K562 (cell line): ENCODE data around the gene CHKB. TPM values are rescaled to one million over a fixed set of nuclear protein-coding genes. Genes with fewer than 3 reads are reported as not detected.

ENCODE experiments used
- ATAC-seq: fragments of 200-7000 bp; cut with Tn5 transposase; 3 replicates; pipeline ENCODE4 v1.9.1; 2020; ENCODE audit warnings: moderate library complexity
- BruUV-seq: library from RNA; stranded (reverse); fragments of 400-500 nt; replicated peaks from 2 replicates; lab custom pipeline; 2021; lab: Mats Ljungman, UMichigan
- CTCF ChIA-PET: fragments of 300-600 bp; formaldehyde crosslinking; extraction: SDS; loops from one replicate; lab custom pipeline; 2021; ENCODE audit warnings: low intra/inter-chr PET ratio; lab: Yijun Ruan, JAX
- POLR2A ChIA-PET: fragments of 300-600, 350-650 bp; sonication (Branson Sonifier 250); formaldehyde crosslinking; extraction: SDS; loops from one replicate; lab custom pipeline; 2021; ENCODE audit warnings: antibody characterized with exemption, inconsistent platforms; lab: Yijun Ruan, JAX
- DNase-seq, 4 experiments: peaks; one replicate each; pipeline versions ENCODE4 v3.0.0 to v3.0.0-alpha.2; 2011 to 2018; ENCODE audit warnings: low spot score in 3 of 4, mixed read lengths in 3 of 4; ENCODE audit errors: extremely low read depth in 1 of 4
- FAIRE-seq: peaks from 2 replicates; lab custom pipeline; 2011; peaks lifted over from hg19 to GRCh38; lab: Jason Lieb, UNC
- H2AFZ ChIP-seq: 2 replicates; pipeline ENCODE4 v1.6.0; 2011; ENCODE audit warnings: low read depth, low read length, control low read depth, inconsistent platforms
- H3K27ac ChIP-seq: fragments of 200-600 bp; 3 replicates; pipeline ENCODE4 v1.8.0; 2011; ENCODE audit warnings: low read depth, mild to moderate bottlenecking, control low read depth, inconsistent platforms, low read length, moderate library complexity, mixed read lengths; ENCODE audit errors: extremely low read depth
- H3K27me3 ChIP-seq, 2 experiments: fragments of 300-600 bp in 1 of 2; 2 replicates in 1 of 2; 3 replicates in 1 of 2; pipeline versions ENCODE4 v1.6.0 to v1.8.0; 2011; ENCODE audit warnings: inconsistent platforms in 2 of 2, low read length in 2 of 2, mild to moderate bottlenecking in 1 of 2, mixed read lengths in 1 of 2, moderate library complexity in 1 of 2; ENCODE audit not compliant: control insufficient read depth in 2 of 2, insufficient read depth in 2 of 2
- H3K36me3 ChIP-seq: fragments of 300-600 bp; 3 replicates; pipeline ENCODE4 v1.8.0; 2011; ENCODE audit warnings: mild to moderate bottlenecking, low read length, inconsistent platforms; ENCODE audit not compliant: control insufficient read depth, insufficient read depth
- H3K4me1 ChIP-seq, 2 experiments: fragments of 200-600 bp in 1 of 2; replicated peaks in 1 of 2; 2 replicates in 1 of 2; 3 replicates in 1 of 2; pipeline versions ENCODE4 v1.5.1 to v1.8.0; 2011; ENCODE audit warnings: inconsistent platforms in 2 of 2, low read length in 2 of 2, mild to moderate bottlenecking in 1 of 2, mixed read lengths in 1 of 2, moderate library complexity in 1 of 2; ENCODE audit not compliant: control insufficient read depth in 2 of 2, insufficient read depth in 2 of 2
- H3K4me2 ChIP-seq: 2 replicates; pipeline ENCODE4 v1.6.1; 2011; ENCODE audit warnings: low read length, control low read depth, inconsistent platforms, mixed read lengths; ENCODE audit not compliant: insufficient read depth
- H3K4me3 ChIP-seq: fragments of 200-600 bp; sonication (generic), shearing (Covaris generic); 2 replicates; pipeline ENCODE4 v1.5.1; 2016; ENCODE audit warnings: control low read depth, inconsistent platforms
- H3K79me2 ChIP-seq: fragments of 200-600 bp; 3 replicates; pipeline ENCODE4 v1.8.0; 2011; ENCODE audit warnings: low read length, inconsistent platforms; ENCODE audit not compliant: control insufficient read depth, insufficient read depth
- H3K9ac ChIP-seq, 2 experiments: 2 replicates each; pipeline versions ENCODE4 v1.6.0 to v1.6.1; 2011; ENCODE audit warnings: low read depth in 2 of 2, low read length in 2 of 2, control low read depth in 1 of 2, inconsistent platforms in 1 of 2, mild to moderate bottlenecking in 1 of 2, mixed read lengths in 1 of 2; ENCODE audit not compliant: insufficient read depth in 1 of 2
- H3K9me1 ChIP-seq: one replicate; pipeline ENCODE4 v1.6.0; 2011; ENCODE audit warnings: inconsistent platforms, mild to moderate bottlenecking, low read length, moderate library complexity; ENCODE audit not compliant: control insufficient read depth, insufficient read depth
- H3K9me3 ChIP-seq: replicated peaks from 2 replicates; pipeline ENCODE4 v1.5.1; 2011; ENCODE audit warnings: low read depth, low read length, inconsistent platforms; ENCODE audit not compliant: control insufficient read depth, insufficient read depth
- H4K20me1 ChIP-seq: replicated peaks from 2 replicates; pipeline ENCODE4 v1.6.1; 2011; ENCODE audit warnings: low read length, inconsistent platforms, mixed read lengths; ENCODE audit not compliant: control insufficient read depth, insufficient read depth
- GTF2E2 ChIP-seq: fragments of 200-800 bp; sonication (Bioruptor generic); IDR thresholded peaks from 2 replicates; pipeline ENCODE4 v1.6.1; 2016; ENCODE audit warnings: missing genetic modification characterization, missing compliant biosample characterization
- ID3 ChIP-seq, 2 experiments: fragments of 250-450 bp in 1 of 2; fragments of 450-650 bp in 1 of 2; sonication (Bioruptor Pico) in 1 of 2; IDR thresholded peaks; 2 replicates each; pipeline versions ENCODE4 v1.6.1 to v1.8.0; 2016 to 2021; ENCODE audit warnings: mild to moderate bottlenecking in 2 of 2, moderate library complexity in 2 of 2, missing compliant biosample characterization in 1 of 2, missing genetic modification characterization in 1 of 2
- MAFG ChIP-seq: fragments of 450-650 bp; conservative IDR thresholded peaks from 2 replicates; pipeline ENCODE4 v1.6.1; 2016; ENCODE audit warnings: missing genetic modification characterization, missing compliant biosample characterization
- PREB ChIP-seq: sonication (generic); formaldehyde crosslinking; IDR thresholded peaks from 2 replicates; pipeline ENCODE4 v1.8.1; 2023; ENCODE audit warnings: mild to moderate bottlenecking, missing genetic modification reagents
- RBM17 ChIP-seq: fragments of 200-400 bp; formaldehyde crosslinking; IDR thresholded peaks from 2 replicates; pipeline ENCODE4 v1.6.1; 2017; ENCODE audit warnings: low read depth, mild to moderate bottlenecking, low read length, borderline replicate concordance
- STAG1 ChIP-seq: sonication (generic); formaldehyde crosslinking; IDR thresholded peaks from 2 replicates; pipeline ENCODE4 v1.5.0; 2020; ENCODE audit warnings: missing genetic modification reagents, borderline replicate concordance
- ZBTB12 ChIP-seq: fragments of 250-450 bp; sonication (Bioruptor Pico); IDR thresholded peaks from 2 replicates; pipeline ENCODE4 v1.4.0; 2020
- ZEB2 ChIP-seq: fragments of 450-650 bp; IDR thresholded peaks from 2 replicates; pipeline ENCODE4 v1.6.1; 2016
- ZNF23 ChIP-seq: fragments of 250-450 bp; sonication (Bioruptor Pico); IDR thresholded peaks from 2 replicates; pipeline ENCODE4 v1.4.0; 2020; ENCODE audit warnings: mild to moderate bottlenecking
- ZSCAN32 ChIP-seq: fragments of 450-650 bp; formaldehyde crosslinking; IDR thresholded peaks from 2 replicates; pipeline ENCODE4 v1.4.0; 2020; ENCODE audit warnings: mild to moderate bottlenecking, moderate library complexity
- WGBS: fragments of 100-300 bp; shearing (Covaris generic); methylation state at CpG from one replicate; pipeline ENCODE4 v1.1.6; 2016; ENCODE audit warnings: low coverage, mixed read lengths; ENCODE audit not compliant: insufficient coverage; ENCODE audit errors: missing lambda C conversion rate; 5-methylcytosine and 5-hydroxymethylcytosine counted together
- in situ Hi-C: fragments of 300-500 bp; cut with MboI; formaldehyde crosslinking; loops from 4 replicates; pipeline ENCODE4 v1.15.0; 2018; ENCODE audit warnings: inconsistent platforms, mixed read lengths
- intact Hi-C: fragments of 100-400 bp; cut with micrococcal nuclease; formaldehyde crosslinking; loops from 2 replicates; pipeline ENCODE4 v1.14.2; 2022
- polyA plus RNA-seq, 8 experiments: library from polyadenylated mRNA; depleted of rRNA in 4 of 8; stranded (reverse) in 5 of 8; unstranded in 3 of 8; fragments of >200 nt; fragmentation: Nextera tagmentation in 2 of 8; fragmentation: Illumina TruSeq in 1 of 8; extraction: Ambion mirVana in 2 of 8; extraction: Trizol in 1 of 8; gene quantifications; 2 replicates each; pipeline versions ENCODE4 v1.2.1 to v1.2.3, GENCODE V29; 2011 to 2014; ENCODE audit warnings: inconsistent platforms in 1 of 8, missing spikeins in 1 of 8
- total RNA-seq, 7 experiments: library from RNA; depleted of rRNA in 6 of 7; stranded (reverse); fragments of >200 nt in 6 of 7; fragmentation: Illumina TruSeq in 2 of 7; extraction: Trizol in 2 of 7; gene quantifications; 2 replicates each; pipeline versions ENCODE4 v1.2.1 to v1.2.3, GENCODE V29; 2011 to 2021; ENCODE audit warnings: low replicate concordance in 1 of 7

CHKB gene
- total and polyA plus RNA-seq, 9 of the 15 experiments (the other 6 are each of a cell fraction or from before 2014, with no cell fraction given), result 2.7 to 31.0 (median 11.0) TPM

- Histone ChIP-seq H4K20me1 (no peaks in the 10 kb centered on the region), H3K27ac (no peak overlapping the region), H3K27me3 (no peaks in the 10 kb centered on the region), H3K9me1 (no peaks in the 10 kb centered on the region), H3K4me1 (peaks cover 0 to 13% of the 10 kb centered on the region in 2 experiments; a peak in 2 of 5 replicates), H2AFZ (no peak overlapping the region), H3K9ac (no peak overlapping the region), H3K4me2 (no peak overlapping the region), H3K9me3 (no peaks in the 10 kb centered on the region), H3K4me3 (no peak overlapping the region), H3K79me2 (no peaks in the 10 kb centered on the region), H3K36me3 (no peaks in the 10 kb centered on the region)
- POLR2A ChIA-PET, result no interaction called here
- no peak for DNase-seq
- in situ Hi-C loops, result no loop called here
- CTCF ChIA-PET, result no interaction called here
- FAIRE-seq, result no peak
- 0 out of 2 replicates have a peak, but pooled peaks have one; percentile 20 for TF ChIP-seq ZEB2
- TF ChIP-seq ZNF23 (CRISPR knock-in tag), result no peak
- intact Hi-C loops, result loop anchor here (5.0 kb wide), 1 partner anchor 34 kb away; the partner anchor contains the start of gene SCO2
- no TSS peak for BruUV-seq
- WGBS, result 64% methylated on average over 7 of the region's 34 CpGs
- ATAC-seq, result no peak
Observed at GRCh38 chr22:50561401-50562358, 21.0 kb downstream of the CHKB start.

- no peak for ATAC-seq
- CTCF ChIA-PET, result no interaction called here
- intact Hi-C loops, result loop anchor here (5.0 kb wide), 1 partner anchor 33 kb away; the partner anchor contains the start of gene SCO2
- TF ChIP-seq STAG1 (CRISPR knock-in tag) (no peak), PREB (no peak), ID3 (CRISPR knock-in tag; IDR thresholded peaks at IDR 0.05) (no peak), ID3 (tag; IDR thresholded peaks at IDR 0.05) (no peak), ZBTB12 (CRISPR knock-in tag) (no peak), MAFG (no peak), RBM17 (no peak), GTF2E2 (tag) (no peak), ZSCAN32 (no peak)
Observed at GRCh38 chr22:50560034-50560433, 22.6 kb downstream of the CHKB start.

More at GRCh38 chr22:50560034-50560433, 22.6 kb downstream of the CHKB start:
- no TSS peak for BruUV-seq
- Histone ChIP-seq H3K9me1 (no peaks in the 10 kb centered on the region), H3K79me2 (no peaks in the 10 kb centered on the region), H3K4me3 (no peak overlapping the region), H3K9me3 (no peaks in the 10 kb centered on the region), H3K27me3 (no peaks in the 10 kb centered on the region), H2AFZ (no peak overlapping the region), H3K9ac (no peak overlapping the region), H4K20me1 (no peaks in the 10 kb centered on the region), H3K27ac (no peak overlapping the region), H3K36me3 (no peaks in the 10 kb centered on the region), H3K4me2 (no peak overlapping the region), H3K4me1 (peaks cover 0 to 13% of the 10 kb centered on the region in 2 experiments; a peak in 2 of 5 replicates)
- FAIRE-seq, result no peak
- no peak for DNase-seq
- WGBS, result 45% methylated on average over 3 of the region's 3 CpGs
- POLR2A ChIA-PET, result interaction anchor here (0.6 to 1.1 kb wide), 2 partner anchors 19 to 45 kb away, joined by 3 read pairs; no protein-coding TSS in a partner anchor
- in situ Hi-C loops, result no loop called here
